Measurements from ENCODE around the gene HES1.
A peak's percentile ranks its signal among the peaks of the same experiment; 100 is the strongest.

The HES1 gene

DNA sequence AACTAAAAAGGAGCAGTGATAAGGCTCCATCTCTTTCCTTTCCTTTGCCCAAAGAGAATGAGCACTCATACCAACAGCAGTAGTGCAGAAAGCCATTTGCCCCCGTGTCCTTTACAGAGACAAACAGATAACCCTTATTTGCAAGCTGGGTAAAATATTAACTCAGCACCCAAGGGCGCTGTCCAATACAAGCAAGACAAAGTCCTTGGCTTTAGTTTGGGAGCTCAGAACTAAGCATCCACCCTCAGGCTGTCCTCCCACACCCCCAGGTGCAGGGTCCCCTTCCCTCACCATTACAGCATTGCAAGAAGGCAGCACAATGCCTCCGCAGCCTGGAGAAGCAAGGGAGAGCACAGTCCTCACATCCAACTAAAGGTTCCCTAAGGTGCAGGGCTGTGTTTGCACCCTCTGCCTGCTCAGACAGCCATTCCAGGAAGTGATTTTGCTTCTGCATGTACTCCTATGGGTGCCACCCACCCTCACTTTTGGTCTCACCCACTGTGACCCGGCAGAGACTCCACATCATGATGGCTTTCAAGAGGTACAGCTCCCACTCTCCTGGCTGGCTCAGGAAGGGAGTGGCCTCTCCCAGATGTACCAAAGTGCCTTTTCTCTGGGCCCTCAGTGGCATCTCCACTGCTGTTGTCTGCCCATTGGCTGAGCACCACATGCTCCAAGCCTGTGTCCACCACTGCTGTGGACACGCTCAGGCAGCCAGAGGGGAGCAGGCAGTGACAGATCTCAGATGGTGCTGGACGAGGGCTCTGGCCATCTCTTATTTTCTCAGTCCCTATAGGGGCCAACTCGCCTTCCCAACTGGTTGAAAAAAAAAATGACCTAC lies 34.1 kb upstream of the HES1 start:
- DNase-seq (ENCODE audit: low read depth in 3 of 3) = no peak

DNA sequence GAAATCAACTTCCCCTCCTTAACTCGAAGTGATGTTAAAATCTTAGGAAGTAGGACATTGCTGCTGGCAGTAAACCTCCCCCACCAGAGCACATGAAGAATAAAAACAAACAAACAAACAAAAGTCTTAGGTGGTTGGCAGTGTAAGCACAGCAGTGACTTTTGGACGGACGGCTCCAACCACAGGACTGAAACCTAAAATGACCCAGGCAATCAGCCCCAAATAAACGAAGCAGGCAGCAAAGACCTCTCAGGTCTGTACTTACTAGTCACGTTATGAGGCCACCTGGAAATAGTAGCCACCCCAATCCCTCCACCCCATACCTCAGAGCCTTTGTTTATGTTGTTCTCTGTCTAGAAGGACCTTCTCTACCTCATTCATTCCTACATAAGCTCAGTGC lies 33.5 kb upstream of the HES1 start:
- no peak for DNase-seq (ENCODE audit: low read depth in 3 of 3)

DNA sequence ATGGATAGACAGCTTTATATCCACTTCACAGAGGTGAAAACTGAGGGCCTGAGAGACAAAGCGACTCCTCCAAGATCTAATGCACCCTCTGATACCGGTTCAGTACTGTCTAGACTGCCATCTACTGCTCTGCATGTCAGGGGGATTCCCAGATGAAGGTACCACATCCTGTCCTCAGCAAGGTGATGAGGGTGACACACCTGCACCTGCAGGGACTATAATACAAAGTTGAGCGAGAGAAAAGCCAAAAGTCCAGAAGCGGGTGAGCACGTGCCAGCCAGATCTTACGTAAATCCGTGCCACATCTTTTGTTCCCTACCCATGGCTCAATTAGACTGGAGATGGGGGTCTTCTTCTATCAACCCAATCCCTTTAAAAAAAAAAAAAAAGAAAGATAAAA lies 32.4 kb upstream of the HES1 start:
- peak in 1 of 3 experiments; percentile 11 for DNase-seq (ENCODE audit: low read depth in 3 of 3)

DNA sequence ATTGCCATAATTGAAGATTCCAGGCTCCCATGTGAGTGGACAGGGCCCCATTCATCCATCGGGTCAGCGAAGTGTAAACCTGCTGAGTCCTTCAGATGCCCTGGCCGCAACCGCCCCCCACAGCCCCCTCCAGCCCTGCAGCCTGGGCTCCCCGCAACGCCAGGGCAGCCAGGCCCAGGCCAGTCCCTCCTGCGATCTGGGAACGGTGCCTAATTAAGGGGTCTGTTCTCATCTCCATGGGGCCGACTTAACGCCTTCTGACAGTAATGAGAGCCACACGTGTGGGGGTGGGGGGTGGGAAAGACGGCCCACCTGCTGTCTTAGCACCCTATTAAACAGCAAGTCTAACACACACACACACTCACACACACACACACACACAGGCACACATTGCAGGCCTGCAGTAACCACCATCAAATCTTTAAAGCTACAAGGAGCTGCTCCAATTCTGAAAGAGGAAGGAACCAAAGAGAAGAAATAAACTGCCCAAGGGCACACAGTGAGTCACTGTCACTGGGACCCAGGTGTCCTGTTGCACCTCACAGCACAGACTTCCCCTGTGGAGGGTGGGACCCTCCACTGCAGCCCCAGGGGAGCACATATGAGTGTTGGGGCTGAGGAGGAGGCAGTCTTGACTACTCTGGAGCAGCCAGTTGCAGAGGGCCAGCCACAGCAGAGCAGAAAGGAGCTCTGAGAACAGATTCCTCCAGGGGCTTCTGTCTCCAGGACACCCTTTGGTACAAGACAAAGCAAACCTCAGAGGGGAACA lies 31.8 kb upstream of the HES1 start:
- DNase-seq (ENCODE audit: low read depth in 3 of 3) = no peak

DNA sequence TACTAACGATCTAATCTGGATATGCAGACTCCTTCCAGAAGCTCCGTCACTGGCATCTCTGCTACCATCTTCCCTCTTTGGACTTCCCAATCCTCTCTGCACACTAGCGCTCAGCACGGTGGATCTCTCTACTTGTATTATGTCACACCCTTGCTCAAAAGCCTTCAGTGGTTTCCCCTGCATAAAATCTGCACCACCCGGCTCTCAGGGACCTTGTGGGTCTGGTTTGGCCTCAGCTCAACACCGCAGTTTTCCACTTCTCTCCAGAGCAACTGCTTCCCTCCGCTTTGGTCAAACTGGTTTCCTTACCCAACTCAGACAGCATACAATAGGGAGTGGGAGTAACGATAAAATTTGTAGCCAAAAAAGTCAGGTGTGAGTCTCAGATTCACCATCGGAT lies 30.7 kb upstream of the HES1 start:
- no peak for DNase-seq (ENCODE audit: low read depth in 3 of 3)

DNA sequence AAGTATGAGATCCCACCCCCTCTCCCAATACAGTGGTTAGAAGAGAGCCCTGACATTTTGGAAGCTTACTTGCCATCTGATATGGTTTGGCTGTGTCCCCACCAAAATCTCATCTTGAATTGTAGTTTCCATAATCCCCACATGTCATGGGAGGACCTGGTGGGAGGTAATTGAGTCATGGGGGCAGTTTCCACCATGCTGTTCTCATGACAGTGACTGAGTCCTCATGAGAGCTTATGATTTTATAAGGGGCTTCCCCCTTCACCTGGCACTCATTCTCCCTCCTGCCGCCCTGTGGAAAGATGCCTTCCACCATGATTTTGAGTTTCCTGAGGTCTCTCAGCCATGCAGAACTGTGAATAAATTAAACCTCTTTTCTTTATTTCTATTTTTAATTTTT lies 28.8 kb upstream of the HES1 start:
- peak in 2 of 3 experiments; percentile 7 to 22 for DNase-seq (ENCODE audit: low read depth in 3 of 3)

DNA sequence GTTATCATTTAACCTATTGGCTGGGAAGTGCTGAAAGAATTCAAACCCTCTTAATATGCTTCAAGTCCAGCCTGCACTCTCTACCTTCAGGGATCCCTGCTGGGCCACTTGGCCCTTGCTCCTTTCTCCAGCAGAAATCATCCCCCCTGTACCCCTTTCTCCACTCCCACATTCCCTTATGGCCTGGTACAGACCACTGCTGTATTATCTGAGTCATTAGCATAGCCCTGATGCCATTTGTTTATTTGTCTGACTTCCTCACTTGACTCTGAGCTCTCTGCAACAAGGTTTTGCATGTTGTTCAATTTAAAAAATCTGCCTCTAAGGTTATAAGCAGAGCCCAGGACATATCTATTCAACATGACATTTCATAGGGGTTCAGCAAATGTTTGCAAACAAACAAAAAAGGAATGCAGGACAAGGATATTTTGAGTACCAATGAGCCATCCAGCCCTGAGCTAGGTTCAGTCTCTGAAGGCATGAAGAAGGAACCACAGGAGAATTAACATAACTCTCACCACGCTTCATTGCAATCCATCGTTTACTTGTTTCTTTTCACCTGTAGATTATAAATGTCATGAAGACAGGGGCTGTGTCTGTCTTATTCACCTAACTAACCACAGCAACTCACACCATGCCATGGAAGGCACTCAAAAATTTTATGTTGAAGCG lies 26.6 kb upstream of the HES1 start:
- DNase-seq (ENCODE audit: low read depth in 3 of 3) = no peak

DNA sequence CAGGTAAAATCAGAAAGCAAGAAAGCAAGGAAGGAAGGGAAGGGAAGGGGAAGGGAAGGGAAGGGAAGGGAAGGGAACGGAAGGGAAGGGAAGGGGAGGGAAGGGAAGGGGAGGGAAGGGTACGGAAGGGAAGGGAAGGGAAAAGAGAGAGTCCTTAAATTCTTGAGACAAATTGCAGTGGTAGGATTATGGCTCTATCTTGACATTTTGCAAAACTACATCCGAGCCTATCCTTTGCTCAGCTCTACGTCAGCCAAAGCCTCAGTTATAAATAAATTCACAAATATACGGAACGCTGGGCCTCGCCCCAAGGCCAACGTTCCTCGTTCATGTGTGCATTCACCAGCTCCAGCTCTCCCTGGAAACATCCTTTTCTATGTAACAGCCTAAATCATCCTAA lies 25.5 kb upstream of the HES1 start:
- no peak for DNase-seq (ENCODE audit: low read depth in 3 of 3)

DNA sequence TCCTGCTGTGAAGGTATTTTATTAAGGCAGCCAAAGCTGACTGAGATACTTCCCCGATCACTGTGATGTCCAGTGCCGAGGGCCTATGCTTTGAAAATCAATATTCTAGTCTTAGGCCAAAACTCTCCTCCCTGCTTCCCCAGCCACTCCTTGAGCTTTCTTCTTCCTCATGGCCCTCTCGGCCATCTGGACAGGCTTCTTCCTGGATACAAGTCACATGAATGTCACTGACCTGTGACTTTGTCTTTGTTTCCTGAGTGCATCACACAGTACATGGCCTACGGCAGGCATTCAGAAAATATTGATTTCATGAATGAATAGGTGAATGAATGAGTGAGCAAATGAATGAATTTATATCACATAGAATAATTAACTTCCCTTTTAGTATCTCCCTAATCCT lies 24.6 kb upstream of the HES1 start:
- no peak for DNase-seq (ENCODE audit: low read depth in 3 of 3)

DNA sequence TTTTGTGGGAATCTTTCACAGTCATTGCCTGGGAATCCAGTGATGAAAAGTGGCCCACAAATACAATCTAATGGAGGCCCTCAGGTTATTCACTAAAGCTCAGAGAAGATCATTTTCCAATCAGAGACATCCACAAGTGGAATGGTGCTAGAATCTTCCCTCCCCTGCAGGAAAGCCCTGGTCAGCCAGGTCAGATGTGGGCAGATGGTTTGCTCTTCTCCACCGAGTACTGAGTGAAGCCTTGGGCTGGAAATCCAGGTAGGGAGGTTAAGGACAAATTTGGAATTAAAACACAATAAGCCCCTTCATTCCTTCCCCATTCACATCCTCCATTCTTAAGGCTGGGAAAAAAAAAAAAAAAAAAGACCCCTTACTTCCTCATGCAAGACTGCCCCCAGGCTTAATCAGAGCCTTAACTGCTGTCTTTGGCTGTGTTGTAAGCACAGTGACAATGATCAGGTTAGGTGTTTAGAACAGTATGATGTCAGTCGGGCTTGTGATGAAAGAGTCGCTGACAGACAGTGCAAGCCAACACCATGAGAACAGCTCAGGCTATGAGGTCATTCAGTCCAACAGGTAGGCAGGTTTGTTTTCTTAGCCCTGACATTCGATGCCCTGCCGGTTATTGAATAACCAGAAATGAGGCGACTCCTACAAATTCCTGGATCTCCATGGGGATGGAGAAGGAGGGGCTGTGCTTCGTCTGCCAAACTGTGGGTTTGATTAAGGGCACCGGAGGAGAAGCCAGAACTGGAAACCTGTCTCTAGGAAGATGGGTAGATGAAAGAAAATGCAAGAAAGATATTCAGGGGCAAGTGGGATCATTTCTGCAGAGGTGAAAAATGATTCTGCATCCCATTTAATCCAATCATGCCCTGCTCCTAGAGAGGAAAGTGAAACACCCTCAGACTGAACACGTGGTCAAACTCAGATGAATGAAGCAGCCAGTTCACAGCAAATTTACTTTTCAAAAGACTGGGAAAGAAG lies 23.5 kb upstream of the HES1 start:
- no peak for DNase-seq (ENCODE audit: low read depth in 3 of 3)

DNA sequence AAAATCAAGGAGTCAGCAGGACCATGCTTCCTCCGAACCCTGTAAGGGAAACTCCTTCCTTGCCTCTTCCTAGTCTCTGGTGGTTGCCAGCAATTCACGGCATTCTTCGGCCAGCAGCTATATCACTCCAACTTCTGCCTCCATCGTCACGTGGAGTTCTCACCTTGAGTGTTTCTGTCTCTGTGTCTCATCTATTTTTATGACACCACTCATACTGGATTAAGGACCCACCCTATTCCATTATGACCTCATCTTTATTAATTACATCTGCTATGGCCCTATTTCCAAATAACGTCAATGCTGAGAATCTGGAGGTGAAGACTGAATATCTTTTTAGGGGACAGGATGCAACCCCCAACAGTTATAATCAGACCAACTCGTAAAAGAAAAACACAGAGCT lies 21.8 kb upstream of the HES1 start:
- DNase-seq (ENCODE audit: low read depth in 3 of 3) = no peak

DNA sequence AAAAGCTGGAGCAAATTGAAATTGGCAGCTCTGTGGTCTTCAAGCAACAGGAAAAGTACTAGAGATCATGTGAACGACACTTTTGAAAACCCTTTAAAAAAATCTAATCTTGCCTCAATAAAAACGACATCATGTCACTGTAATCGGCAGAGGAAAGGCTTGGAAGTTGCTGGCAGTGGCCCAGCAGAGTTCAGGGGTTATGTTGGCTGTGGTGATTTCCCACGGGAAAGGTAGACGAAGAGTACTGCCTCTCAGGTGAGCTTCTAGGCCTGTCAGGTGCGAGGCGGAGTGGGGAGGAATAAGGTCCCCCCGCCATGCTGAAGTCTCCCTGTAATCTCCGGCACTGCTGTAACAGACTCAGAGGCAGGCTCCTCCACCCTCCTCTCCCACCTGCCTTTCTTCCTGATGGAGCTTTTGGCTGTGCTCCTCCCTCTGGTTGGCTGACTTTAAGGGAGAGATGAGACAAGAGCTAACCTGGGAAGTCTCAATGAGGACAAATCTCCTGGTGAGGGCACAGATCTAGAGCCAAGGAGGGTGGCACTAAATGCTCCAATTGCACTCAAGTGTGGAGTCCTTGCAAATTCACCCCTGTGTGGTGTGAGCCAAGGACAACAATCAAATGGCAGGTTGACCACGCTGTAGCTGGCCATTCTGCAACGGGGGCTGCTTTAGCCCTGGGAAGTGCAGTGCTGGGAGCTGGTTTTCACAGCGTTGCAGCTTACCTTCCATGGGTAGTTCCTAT lies 18.7 kb upstream of the HES1 start:
- no peak for DNase-seq (ENCODE audit: low read depth in 3 of 3)

DNA sequence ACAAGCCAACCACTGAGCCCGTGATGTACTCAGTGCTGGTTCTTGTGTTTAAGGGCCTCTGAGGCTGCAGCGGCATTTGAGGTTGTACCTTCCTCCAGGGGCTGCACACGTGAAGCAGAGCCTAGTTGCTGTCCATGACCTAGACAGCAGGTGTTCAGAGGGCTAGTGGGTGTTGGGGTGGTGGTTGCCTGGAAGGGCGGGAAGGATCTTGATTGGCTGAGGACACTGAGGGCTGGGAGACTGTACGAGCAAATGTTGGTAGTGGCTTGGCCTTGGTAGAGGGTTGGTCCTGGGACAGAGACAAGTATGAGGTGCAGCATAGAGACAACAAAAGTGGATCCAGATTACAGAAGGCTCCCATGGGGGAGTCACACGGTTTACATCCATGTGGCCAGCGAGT lies 17.0 kb upstream of the HES1 start:
- no peak for DNase-seq (ENCODE audit: low read depth in 3 of 3)

DNA sequence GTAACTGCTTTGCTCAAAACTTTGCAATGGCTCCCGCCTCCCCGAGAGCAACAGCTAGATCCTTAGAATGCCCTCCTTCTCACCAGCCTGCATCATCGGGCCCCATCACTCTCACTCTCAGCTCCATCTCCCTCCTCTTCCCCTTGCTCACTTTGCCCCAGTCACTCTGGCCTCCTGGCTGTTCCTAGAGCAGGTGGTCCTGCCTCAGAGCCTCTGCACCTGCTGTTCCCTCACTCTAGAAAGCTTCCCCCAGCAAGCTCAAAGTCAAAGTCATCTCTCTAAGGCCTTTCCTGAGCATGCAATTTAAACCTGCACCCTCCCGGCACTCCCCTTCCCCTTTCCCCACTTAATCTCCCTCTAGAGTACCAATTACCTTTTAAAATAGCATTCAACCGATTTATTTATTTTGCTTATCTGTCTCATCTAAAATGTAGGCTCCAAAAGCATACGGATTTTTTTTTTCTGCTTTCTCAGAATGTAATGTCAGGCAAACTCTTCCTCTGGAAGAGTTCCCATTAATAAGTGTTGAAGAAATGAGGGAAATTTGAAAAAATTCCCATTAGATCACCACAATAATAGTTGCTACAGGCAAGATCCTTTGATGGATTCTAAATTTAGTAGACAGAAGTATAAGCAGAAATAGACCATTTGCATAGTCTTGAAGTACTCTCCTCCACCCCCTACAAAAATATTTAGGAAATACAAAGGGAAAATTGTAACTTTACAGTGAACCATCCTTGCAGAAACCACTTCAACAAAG lies 15.9 kb upstream of the HES1 start:
- DNase-seq (ENCODE audit: low read depth in 3 of 3) = no peak

DNA sequence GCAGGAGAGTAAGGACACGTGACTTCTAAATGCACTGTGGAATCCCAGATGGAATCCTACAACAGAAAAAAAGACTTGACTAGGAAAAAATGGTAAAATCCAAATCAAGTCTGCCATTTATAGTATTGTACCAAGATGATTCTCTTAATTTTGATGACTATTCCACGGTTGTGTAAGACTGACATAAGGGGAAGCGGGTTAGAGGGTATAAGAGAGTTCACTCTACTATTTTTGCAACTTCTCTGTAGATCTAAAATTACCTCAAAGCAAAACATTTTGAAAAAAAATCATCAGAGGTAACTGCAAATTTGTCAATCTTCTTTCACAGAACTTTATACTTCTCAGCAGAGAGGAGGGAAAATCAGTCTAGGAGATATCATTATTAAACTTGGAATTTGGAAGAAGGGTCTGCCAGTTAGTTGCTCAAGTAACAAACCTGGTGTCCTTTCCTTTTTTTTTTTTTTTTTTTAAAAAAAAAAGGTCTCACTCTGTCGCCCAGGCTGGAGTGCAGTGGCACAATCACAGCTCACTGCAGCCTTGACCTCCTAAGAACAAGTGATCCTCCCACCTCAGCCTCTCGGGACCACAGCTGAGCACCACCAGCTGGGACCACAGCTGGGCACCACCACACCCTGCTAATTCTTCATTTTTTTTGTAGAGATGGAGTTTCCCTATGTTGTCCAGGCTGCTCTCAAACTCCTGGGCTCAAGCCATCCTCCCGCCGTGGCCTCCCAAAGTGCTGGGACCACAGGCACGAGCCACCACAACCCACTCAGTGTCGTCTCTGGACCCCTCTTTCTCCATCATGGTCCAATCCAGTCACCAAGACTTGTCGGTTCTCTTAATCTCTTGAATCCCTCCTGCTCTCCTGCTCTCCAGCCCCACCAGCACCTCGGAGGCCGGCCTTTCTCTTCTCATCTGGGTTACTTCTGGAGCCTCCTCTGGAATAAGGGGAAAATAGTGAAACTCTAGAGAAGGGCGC lies 14.9 kb upstream of the HES1 start:
- DNase-seq (ENCODE audit: low read depth in 3 of 3) = no peak

DNA sequence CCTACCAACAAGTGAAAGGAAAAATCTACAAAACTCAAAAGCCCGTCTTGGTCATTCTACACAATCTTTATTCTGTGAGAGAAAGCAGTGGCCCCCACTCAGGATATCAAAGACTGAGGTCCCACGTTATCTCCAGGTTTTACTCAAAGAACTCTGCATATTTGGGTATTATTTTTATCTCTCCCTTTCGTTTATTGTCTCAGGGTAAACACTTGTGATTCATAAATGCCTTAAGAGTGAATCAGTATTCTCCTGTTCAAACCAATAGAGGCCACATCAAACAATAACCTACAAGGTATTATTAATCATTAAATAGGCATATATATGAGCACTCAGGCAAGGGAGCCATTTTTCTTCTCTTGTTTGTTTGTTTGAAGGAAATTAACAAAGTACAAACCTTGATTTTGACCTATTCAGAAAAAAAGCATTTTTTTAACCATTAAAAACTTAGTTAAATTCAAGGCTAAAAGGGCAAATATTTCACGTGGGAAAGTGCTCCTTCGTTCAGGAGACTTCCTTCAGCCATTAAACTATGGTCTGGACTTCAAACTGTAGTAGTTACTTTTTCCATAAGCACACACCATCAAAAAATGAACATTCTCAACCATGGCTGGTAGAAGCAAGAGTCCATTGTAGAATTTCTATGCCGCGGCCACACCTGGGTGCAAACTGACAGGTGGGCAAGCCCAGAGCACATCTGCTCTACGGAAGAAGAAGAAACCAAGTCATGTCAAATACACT lies 13.9 kb upstream of the HES1 start:
- no peak for DNase-seq (ENCODE audit: low read depth in 3 of 3)

DNA sequence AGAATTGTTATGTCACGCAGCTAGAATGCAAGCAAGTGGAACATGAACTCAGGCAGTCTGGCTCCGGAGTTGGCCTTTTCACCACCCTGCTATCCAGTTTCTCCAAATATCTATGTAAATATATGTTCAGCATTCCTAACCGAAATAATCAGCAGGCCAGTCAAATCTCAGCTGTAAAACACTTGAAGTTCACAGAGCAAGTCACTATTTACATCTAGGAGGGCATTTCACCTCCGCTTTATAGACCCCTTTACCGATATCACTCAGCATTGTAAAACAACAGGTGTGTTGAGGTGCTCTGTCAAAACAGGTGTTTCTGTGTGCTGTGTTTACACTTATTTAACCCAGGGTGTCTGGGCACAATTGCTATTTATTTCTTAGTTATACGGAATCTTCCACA lies 12.2 kb upstream of the HES1 start:
- no peak for DNase-seq (ENCODE audit: low read depth in 3 of 3)

DNA sequence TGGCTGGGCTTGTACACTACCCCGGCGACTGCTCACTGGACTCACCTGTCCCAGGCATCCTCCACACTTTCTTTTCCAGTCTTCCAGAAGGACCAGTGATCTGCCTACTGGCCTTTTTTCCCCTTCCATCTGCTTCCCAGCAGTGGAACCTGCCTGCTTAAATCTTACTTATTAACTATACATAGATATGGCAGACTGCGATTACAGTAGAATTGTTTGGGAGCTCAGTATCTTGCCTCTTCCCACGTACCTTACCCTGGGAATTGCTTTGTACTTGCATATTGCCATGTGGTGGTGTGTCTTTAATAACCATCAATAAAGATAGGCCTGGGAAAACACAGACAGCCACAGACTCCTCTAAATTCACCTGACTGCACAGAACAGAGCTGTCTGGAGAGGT lies 11.8 kb upstream of the HES1 start:
- no peak for DNase-seq (ENCODE audit: low read depth in 3 of 3)

Data from stimulated activated CD4-positive, alpha-beta T cell treated with anti-CD3 and anti-CD28 coated beads, TNF-alpha, amount 100 ng/mL, for 24 hours (primary cell).